Thyroid gland (tissue), 4 donors: ENCODE results near the gene EDIL3.

Source experiments
- POLR2A ChIP-seq, 2 donors: fragments of 450-650 bp; IDR thresholded peaks; one replicate each; pipeline ENCODE4 v1.6.1; 2017; ENCODE audit warnings: antibody characterized with exemption in 2 of 2, mild to moderate bottlenecking in 2 of 2, moderate library complexity in 1 of 2
- TF ChIP-seq, protein P1 (sequence below), 6 experiments: fragments of 200-600 bp in 3 of 6; fragments of 450-650 bp in 3 of 6; sonication (generic) in 3 of 6; IDR thresholded peaks; one replicate each; pipeline ENCODE4 v1.5.1; 2016 to 2019; ENCODE audit warnings: antibody characterized with exemption in 6 of 6, mild to moderate bottlenecking in 2 of 6, inconsistent platforms in 1 of 6, moderate library complexity in 1 of 6

DNA sequence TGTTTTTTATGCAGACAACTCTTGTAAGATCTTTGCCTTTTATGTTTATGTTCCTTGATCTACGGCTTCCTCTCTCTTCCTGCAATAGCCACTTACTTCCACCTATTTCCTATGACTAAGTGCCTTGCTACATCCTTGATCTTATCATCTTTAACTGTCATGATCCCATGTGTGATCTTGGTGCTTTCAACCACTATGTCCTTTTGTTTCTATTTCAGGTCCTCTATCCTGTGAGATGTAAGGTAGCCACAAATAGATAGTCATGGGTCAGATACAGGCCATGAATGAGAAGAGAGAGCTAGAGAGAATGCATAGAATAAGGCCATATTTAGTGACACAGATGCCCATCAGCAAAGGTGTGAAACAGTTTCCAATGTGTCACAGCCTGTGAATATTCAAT, 420.4 kb downstream of the EDIL3 start:
- TF ChIP-seq, protein P1, sequence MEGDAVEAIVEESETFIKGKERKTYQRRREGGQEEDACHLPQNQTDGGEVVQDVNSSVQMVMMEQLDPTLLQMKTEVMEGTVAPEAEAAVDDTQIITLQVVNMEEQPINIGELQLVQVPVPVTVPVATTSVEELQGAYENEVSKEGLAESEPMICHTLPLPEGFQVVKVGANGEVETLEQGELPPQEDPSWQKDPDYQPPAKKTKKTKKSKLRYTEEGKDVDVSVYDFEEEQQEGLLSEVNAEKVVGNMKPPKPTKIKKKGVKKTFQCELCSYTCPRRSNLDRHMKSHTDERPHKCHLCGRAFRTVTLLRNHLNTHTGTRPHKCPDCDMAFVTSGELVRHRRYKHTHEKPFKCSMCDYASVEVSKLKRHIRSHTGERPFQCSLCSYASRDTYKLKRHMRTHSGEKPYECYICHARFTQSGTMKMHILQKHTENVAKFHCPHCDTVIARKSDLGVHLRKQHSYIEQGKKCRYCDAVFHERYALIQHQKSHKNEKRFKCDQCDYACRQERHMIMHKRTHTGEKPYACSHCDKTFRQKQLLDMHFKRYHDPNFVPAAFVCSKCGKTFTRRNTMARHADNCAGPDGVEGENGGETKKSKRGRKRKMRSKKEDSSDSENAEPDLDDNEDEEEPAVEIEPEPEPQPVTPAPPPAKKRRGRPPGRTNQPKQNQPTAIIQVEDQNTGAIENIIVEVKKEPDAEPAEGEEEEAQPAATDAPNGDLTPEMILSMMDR (IDR thresholded peaks at IDR 0.05) = no peak
- no peak for TF ChIP-seq POLR2A (IDR thresholded peaks at IDR 0.05)
